Mucosa of descending colon (tissue), 3 donors: ENCODE data around the gene RIPOR2. TPM values are rescaled to one million over a fixed set of nuclear protein-coding genes. Genes with fewer than 3 reads are reported as not detected.
"Not testable (repeated sequence)": the region's sequence is repeated elsewhere in the genome, so short reads cannot be mapped to it uniquely, and the experiment has no call there.

Experiments
- ATAC-seq: fragments of 200-7000 bp; cut with Tn5 transposase; one replicate; pipeline ENCODE4 v1.9.1; 2020; ENCODE audit warnings: mild to moderate bottlenecking, moderate library complexity
- DNase-seq, 3 donors: peaks; one replicate each; pipeline ENCODE4 v3.0.0-alpha.2; 2020
- H3K36me3 ChIP-seq: fragments of 200-600 bp; one replicate; pipeline ENCODE4 v1.8.0; 2021; ENCODE audit warnings: low read depth, mild to moderate bottlenecking
- H3K4me1 ChIP-seq: fragments of 200-600 bp; one replicate; pipeline ENCODE4 v1.8.0; 2021; ENCODE audit warnings: low read depth, mild to moderate bottlenecking
- H3K4me3 ChIP-seq: fragments of 200-600 bp; one replicate; pipeline ENCODE4 v1.8.0; 2021; ENCODE audit warnings: mild to moderate bottlenecking
- H3K9me3 ChIP-seq: fragments of 200-600 bp; one replicate; pipeline ENCODE4 v1.8.0; 2021; ENCODE audit warnings: mild to moderate bottlenecking
- CTCF ChIP-seq: fragments of 200-600 bp; IDR thresholded peaks from one replicate; pipeline ENCODE4 v1.8.0; 2022; ENCODE audit warnings: antibody characterized with exemption, mild to moderate bottlenecking
- intact Hi-C, 2 donors: fragments of 100-400 bp; cut with DNase I in 1 of 2; cut with micrococcal nuclease in 1 of 2; formaldehyde crosslinking; loops; one replicate each; pipeline versions ENCODE4 v1.11.0 to v1.11.1; 2022; cut with DNase I, micrococcal nuclease
- total RNA-seq, 3 donors: library from RNA; stranded (reverse); fragmentation: NEBNext Ultra II Directional in 2 of 3; extraction: Animal tissue kit (Norgen Biotek cat#: 25700) in 2 of 3; gene quantifications; one replicate each; pipeline versions ENCODE4 v1.2.1 to v1.2.4, GENCODE V29; 2021 to 2023
- donor health status: DM: no; HTN: no; CAD: no; lungs with moderate emphysema.
- donor health status: DM: no; HTN: no; CAD: no.
- donor health status: DM: no; HTN: yes; CAD: no.

RIPOR2 gene
- total RNA-seq, 3 donors from 2014 or later, result 2.9 to 4.7 (median 4.1) TPM

- Histone ChIP-seq H3K9me3 (no peaks in the 10 kb centered on the region), H3K4me1 (no peaks in the 10 kb centered on the region), H3K4me3 (no peak overlapping the region), H3K36me3 (no peaks in the 10 kb centered on the region)
- ATAC-seq, result peak; percentile 54
- DNase-seq, result no peak
- intact Hi-C loops, result no loop called here
- TF ChIP-seq CTCF, result no peak
Measured at GRCh38 chr6:24929242-24929641, 6.5 kb downstream of the RIPOR2 start.

GRCh38 chr6:24927985-24928745 is 7.6 kb downstream of the RIPOR2 start:
- no peaks in the 10 kb centered on the region for H3K9me3 ChIP-seq
- H3K36me3 ChIP-seq, result no peaks in the 10 kb centered on the region
- H3K4me3 ChIP-seq, result no peak overlapping the region
- no peak for DNase-seq
- intact Hi-C loops, result no loop called here
- ATAC-seq, result no peak
- no peaks in the 10 kb centered on the region for H3K4me1 ChIP-seq
- TF ChIP-seq CTCF, result no peak

GRCh38 chr6:24927277-24927955 is 8.3 kb downstream of the RIPOR2 start:
- intact Hi-C loops, result no loop called here
- no peaks in the 10 kb centered on the region for H3K36me3 ChIP-seq
- H3K4me1 ChIP-seq, result no peaks in the 10 kb centered on the region
- ATAC-seq (no peak), DNase-seq (no peak)
- H3K9me3 ChIP-seq, result no peaks in the 10 kb centered on the region
- no peak overlapping the region for H3K4me3 ChIP-seq
- no peak for TF ChIP-seq CTCF

GRCh38 chr6:24926647-24927046 is 9.1 kb downstream of the RIPOR2 start:
- H3K9me3 ChIP-seq, DNase-seq, H3K4me1 ChIP-seq, intact Hi-C loops, H3K4me3 ChIP-seq, ATAC-seq, H3K36me3 ChIP-seq: not testable (repeated sequence)

GRCh38 chr6:24926192-24926591 is 9.6 kb downstream of the RIPOR2 start:
- Histone ChIP-seq H3K36me3 (no peaks in the 10 kb centered on the region), H3K4me1 (no peaks in the 10 kb centered on the region), H3K4me3 (no peak overlapping the region), H3K9me3 (no peaks in the 10 kb centered on the region)
- DNase-seq (no peak), ATAC-seq (peak; percentile 55)
- TF ChIP-seq CTCF, result no peak
- intact Hi-C loops, result no loop called here

GRCh38 chr6:24925661-24926060 is 10.1 kb downstream of the RIPOR2 start:
- intact Hi-C loops, result no loop called here
- Histone ChIP-seq H3K4me1 (no peaks in the 10 kb centered on the region), H3K36me3 (no peaks in the 10 kb centered on the region), H3K9me3 (no peaks in the 10 kb centered on the region), H3K4me3 (no peak overlapping the region)
- TF ChIP-seq CTCF, result no peak
- DNase-seq (no peak), ATAC-seq (no peak)
